ENCODE results near the gene GTSE1. TPM values are rescaled to one million over a fixed set of nuclear protein-coding genes. Genes with fewer than 3 reads are reported as not detected.

Gene GTSE1
- total RNA-seq, 1 experiment from 2014 or later = 88.1 TPM

DNA sequence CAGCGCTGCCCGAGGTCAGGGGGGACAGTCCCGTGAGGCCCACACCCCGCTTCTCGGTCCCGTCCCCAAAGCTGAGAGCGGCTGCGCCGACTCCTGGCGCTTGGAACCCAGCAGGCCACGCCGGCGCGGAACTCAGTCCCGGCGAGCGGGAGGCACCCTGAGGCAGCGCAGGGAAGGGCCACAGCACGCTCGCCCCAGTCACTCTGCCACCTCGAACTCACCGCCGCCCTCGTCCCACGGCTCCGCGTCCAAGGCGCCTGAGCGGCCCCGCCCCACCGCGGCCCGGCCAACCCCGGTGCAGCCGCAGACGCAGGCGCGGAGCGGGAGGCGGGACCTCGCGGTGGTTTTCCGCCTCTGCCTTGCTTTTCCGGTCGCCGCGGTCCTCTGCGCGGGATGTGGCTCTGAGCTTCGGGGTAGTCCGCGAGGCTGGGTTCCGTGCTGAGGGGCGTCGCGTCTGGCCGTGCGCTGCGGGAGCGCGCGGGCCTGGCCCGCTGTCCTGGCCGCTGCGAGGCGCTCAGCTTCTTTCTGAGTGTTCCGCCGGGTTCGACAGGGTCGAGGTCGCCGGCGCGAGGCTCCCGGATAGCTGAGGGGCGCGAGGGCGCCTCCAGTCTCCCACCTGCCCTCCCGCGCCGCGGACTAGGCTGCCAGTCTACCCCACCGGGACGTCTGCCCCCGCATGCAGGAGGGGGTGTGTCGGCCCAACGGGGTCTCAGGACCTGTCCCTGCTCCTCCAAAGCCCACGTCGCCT, 46.5 kb upstream of the GTSE1 start, which contains the start of gene CDPF1:
CDPF1 (minus strand) TSS at position 259 of the 748 bp plus-strand sequence. CDS start 2,009 bp downstream, outside the sequence.
- ChIA-PET CTCF (interaction anchor here (0.5 to 1.5 kb wide), 2 partner anchors 128 to 134 kb away, joined by 5 read pairs; no protein-coding TSS in a partner anchor), POLR2A (ENCODE audit: low non-redundant PET) (no interaction called here)
- no peak for TF ChIP-seq EZH2 (IDR thresholded peaks at IDR 0.05; ENCODE audit: borderline replicate concordance, low read depth, low read length, poor library complexity, severe bottlenecking)
- TF ChIP-seq, protein P1, sequence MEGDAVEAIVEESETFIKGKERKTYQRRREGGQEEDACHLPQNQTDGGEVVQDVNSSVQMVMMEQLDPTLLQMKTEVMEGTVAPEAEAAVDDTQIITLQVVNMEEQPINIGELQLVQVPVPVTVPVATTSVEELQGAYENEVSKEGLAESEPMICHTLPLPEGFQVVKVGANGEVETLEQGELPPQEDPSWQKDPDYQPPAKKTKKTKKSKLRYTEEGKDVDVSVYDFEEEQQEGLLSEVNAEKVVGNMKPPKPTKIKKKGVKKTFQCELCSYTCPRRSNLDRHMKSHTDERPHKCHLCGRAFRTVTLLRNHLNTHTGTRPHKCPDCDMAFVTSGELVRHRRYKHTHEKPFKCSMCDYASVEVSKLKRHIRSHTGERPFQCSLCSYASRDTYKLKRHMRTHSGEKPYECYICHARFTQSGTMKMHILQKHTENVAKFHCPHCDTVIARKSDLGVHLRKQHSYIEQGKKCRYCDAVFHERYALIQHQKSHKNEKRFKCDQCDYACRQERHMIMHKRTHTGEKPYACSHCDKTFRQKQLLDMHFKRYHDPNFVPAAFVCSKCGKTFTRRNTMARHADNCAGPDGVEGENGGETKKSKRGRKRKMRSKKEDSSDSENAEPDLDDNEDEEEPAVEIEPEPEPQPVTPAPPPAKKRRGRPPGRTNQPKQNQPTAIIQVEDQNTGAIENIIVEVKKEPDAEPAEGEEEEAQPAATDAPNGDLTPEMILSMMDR (conservative IDR thresholded peaks at IDR 0.05; ENCODE audit: low read depth, low read length) = no peak
- intact Hi-C loops (cut with micrococcal nuclease; ENCODE audit: unreplicated experiment) = loop anchor here (2.0 kb wide), 1 partner anchor 47 kb away; the partner anchor contains the start of gene GTSE1
- BruUV-seq (replicated peaks) = no TSS peak
- H3K4me3 ChIP-seq (ENCODE audit: low read depth, low read length, poor library complexity, severe bottlenecking) = peak within 1 kb of the TSS; percentile 93
- H3K4me1 ChIP-seq (ENCODE audit: insufficient read depth, low read length, poor library complexity, severe bottlenecking) = peaks cover 17% of the 10 kb centered on the region
- no peaks in the 10 kb centered on the region for H3K27me3 ChIP-seq (replicated peaks; ENCODE audit: insufficient read depth, low read depth, low read length, poor library complexity)
- peak within 1 kb of the TSS; percentile 91 for H3K27ac ChIP-seq (ENCODE audit: low read depth, low read length, poor library complexity, severe bottlenecking)
- no peaks in the 10 kb centered on the region for H3K36me3 ChIP-seq (ENCODE audit: insufficient read depth, low read length, poor library complexity, severe bottlenecking)
- peak; percentile 92 for DNase-seq (ENCODE audit: low spot score)
- H3K9me3 ChIP-seq (ENCODE audit: low read depth, low read length, poor library complexity, severe bottlenecking) = no peaks in the 10 kb centered on the region

DNA sequence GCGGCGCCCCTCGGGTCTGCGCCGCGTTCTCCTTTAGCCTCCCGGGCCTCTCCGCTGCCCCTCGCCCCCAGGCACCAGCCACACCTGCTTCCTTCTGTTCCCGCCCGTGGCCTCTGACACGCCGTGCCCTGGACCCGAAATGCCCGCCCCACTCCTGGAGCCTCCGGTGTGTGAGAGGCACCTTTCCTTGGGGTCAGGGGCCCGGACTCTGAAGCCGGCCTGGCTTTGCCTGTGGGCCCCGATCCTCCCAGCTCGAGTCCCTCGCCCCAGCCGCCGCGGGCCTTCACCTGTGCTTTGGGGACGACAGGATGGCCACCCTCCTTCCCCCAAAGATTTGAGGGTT, 45.9 kb upstream of the GTSE1 start:
- H3K4me3 ChIP-seq (ENCODE audit: low read depth, low read length, poor library complexity, severe bottlenecking) = peak overlapping the region; percentile 93
- H3K4me1 ChIP-seq (ENCODE audit: insufficient read depth, low read length, poor library complexity, severe bottlenecking) = peaks cover 17% of the 10 kb centered on the region
- intact Hi-C loops (cut with micrococcal nuclease; ENCODE audit: unreplicated experiment) = loop anchor here (2.0 kb wide), 1 partner anchor 46 kb away; the partner anchor contains the start of gene GTSE1
- DNase-seq (ENCODE audit: low spot score) = no peak
- H3K9me3 ChIP-seq (ENCODE audit: low read depth, low read length, poor library complexity, severe bottlenecking) = no peaks in the 10 kb centered on the region
- H3K36me3 ChIP-seq (ENCODE audit: insufficient read depth, low read length, poor library complexity, severe bottlenecking) = no peaks in the 10 kb centered on the region
- TF ChIP-seq, protein P1 (conservative IDR thresholded peaks at IDR 0.05; ENCODE audit: low read depth, low read length) = no peak
- no peak for TF ChIP-seq EZH2 (IDR thresholded peaks at IDR 0.05; ENCODE audit: borderline replicate concordance, low read depth, low read length, poor library complexity, severe bottlenecking)
- no TSS peak for BruUV-seq (replicated peaks)
- H3K27ac ChIP-seq (ENCODE audit: low read depth, low read length, poor library complexity, severe bottlenecking) = peak overlapping the region; percentile 91
- ChIA-PET CTCF (interaction anchor here (1.5 kb wide), 1 partner anchor 129 kb away, joined by 5 read pairs; no protein-coding TSS in a partner anchor), POLR2A (ENCODE audit: low non-redundant PET) (no interaction called here)
- no peaks in the 10 kb centered on the region for H3K27me3 ChIP-seq (replicated peaks; ENCODE audit: insufficient read depth, low read depth, low read length, poor library complexity)

DNA sequence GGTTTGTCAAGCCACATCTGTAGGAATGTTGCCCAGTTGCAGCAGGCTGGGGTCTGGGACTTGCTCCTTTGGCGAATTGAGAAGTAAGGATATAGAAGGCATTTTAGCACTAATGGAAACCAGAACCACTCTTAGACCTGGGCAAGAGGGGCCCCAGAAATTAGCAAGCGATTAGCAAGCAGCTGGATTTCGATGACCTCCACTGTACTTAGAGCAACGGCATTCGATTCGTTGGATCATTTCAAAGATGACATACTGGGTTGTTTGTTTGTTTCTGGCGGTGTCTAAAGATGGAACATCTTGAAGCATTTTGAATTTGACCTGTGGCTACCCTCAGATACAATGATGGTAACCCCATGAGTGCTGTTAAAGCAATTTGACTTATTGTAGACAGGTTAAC, 45.4 kb upstream of the GTSE1 start:
- CTCF ChIA-PET = no interaction called here
- H3K27ac ChIP-seq (ENCODE audit: low read depth, low read length, poor library complexity, severe bottlenecking) = peak overlapping the region; percentile 91
- no peaks in the 10 kb centered on the region for H3K9me3 ChIP-seq (ENCODE audit: low read depth, low read length, poor library complexity, severe bottlenecking)
- DNase-seq (ENCODE audit: low spot score) = no peak
- no peaks in the 10 kb centered on the region for H3K27me3 ChIP-seq (replicated peaks; ENCODE audit: insufficient read depth, low read depth, low read length, poor library complexity)
- POLR2A ChIA-PET (ENCODE audit: low non-redundant PET) = no interaction called here
- intact Hi-C loops (cut with micrococcal nuclease; ENCODE audit: unreplicated experiment) = loop anchor here (2.0 kb wide), 1 partner anchor 46 kb away; the partner anchor contains the start of gene GTSE1
- peak overlapping the region; percentile 93 for H3K4me3 ChIP-seq (ENCODE audit: low read depth, low read length, poor library complexity, severe bottlenecking)
- no TSS peak for BruUV-seq (replicated peaks)
- H3K4me1 ChIP-seq (ENCODE audit: insufficient read depth, low read length, poor library complexity, severe bottlenecking) = peaks cover 17% of the 10 kb centered on the region
- TF ChIP-seq, protein P1 (conservative IDR thresholded peaks at IDR 0.05; ENCODE audit: low read depth, low read length) = no peak
- TF ChIP-seq EZH2 (IDR thresholded peaks at IDR 0.05; ENCODE audit: borderline replicate concordance, low read depth, low read length, poor library complexity, severe bottlenecking) = no peak
- no peaks in the 10 kb centered on the region for H3K36me3 ChIP-seq (ENCODE audit: insufficient read depth, low read length, poor library complexity, severe bottlenecking)

Data from A673 (cell line).